K562 (cell line): ENCODE measurements around the gene HSD17B11. TPM values are rescaled to one million over a fixed set of nuclear protein-coding genes. Genes with fewer than 3 reads are reported as not detected.

Experiments used
- ATAC-seq: fragments of 200-7000 bp; cut with Tn5 transposase; 3 replicates; pipeline ENCODE4 v1.9.1; 2020; ENCODE audit warnings: moderate library complexity
- BruUV-seq: library from RNA; stranded (reverse); fragments of 400-500 nt; replicated peaks from 2 replicates; lab custom pipeline; 2021; lab: Mats Ljungman, UMichigan
- CTCF ChIA-PET: fragments of 300-600 bp; formaldehyde crosslinking; extraction: SDS; loops from one replicate; lab custom pipeline; 2021; ENCODE audit warnings: low intra/inter-chr PET ratio; lab: Yijun Ruan, JAX
- POLR2A ChIA-PET: fragments of 300-600, 350-650 bp; sonication (Branson Sonifier 250); formaldehyde crosslinking; extraction: SDS; loops from one replicate; lab custom pipeline; 2021; ENCODE audit warnings: antibody characterized with exemption, inconsistent platforms; lab: Yijun Ruan, JAX
- DNase-seq, 4 experiments: peaks; one replicate each; pipeline versions ENCODE4 v3.0.0 to v3.0.0-alpha.2; 2011 to 2018; ENCODE audit warnings: low spot score in 3 of 4, mixed read lengths in 3 of 4; ENCODE audit errors: extremely low read depth in 1 of 4
- FAIRE-seq: peaks from 2 replicates; lab custom pipeline; 2011; peaks lifted over from hg19 to GRCh38; lab: Jason Lieb, UNC
- H2AFZ ChIP-seq: 2 replicates; pipeline ENCODE4 v1.6.0; 2011; ENCODE audit warnings: low read depth, low read length, control low read depth, inconsistent platforms
- H3K27ac ChIP-seq: fragments of 200-600 bp; 3 replicates; pipeline ENCODE4 v1.8.0; 2011; ENCODE audit warnings: low read depth, mild to moderate bottlenecking, control low read depth, inconsistent platforms, low read length, moderate library complexity, mixed read lengths; ENCODE audit errors: extremely low read depth
- H3K27me3 ChIP-seq, 2 experiments: fragments of 300-600 bp in 1 of 2; 2 replicates in 1 of 2; 3 replicates in 1 of 2; pipeline versions ENCODE4 v1.6.0 to v1.8.0; 2011; ENCODE audit warnings: inconsistent platforms in 2 of 2, low read length in 2 of 2, mild to moderate bottlenecking in 1 of 2, mixed read lengths in 1 of 2, moderate library complexity in 1 of 2; ENCODE audit not compliant: control insufficient read depth in 2 of 2, insufficient read depth in 2 of 2
- H3K36me3 ChIP-seq: fragments of 300-600 bp; 3 replicates; pipeline ENCODE4 v1.8.0; 2011; ENCODE audit warnings: mild to moderate bottlenecking, low read length, inconsistent platforms; ENCODE audit not compliant: control insufficient read depth, insufficient read depth
- H3K4me1 ChIP-seq, 2 experiments: fragments of 200-600 bp in 1 of 2; replicated peaks in 1 of 2; 2 replicates in 1 of 2; 3 replicates in 1 of 2; pipeline versions ENCODE4 v1.5.1 to v1.8.0; 2011; ENCODE audit warnings: inconsistent platforms in 2 of 2, low read length in 2 of 2, mild to moderate bottlenecking in 1 of 2, mixed read lengths in 1 of 2, moderate library complexity in 1 of 2; ENCODE audit not compliant: control insufficient read depth in 2 of 2, insufficient read depth in 2 of 2
- H3K4me2 ChIP-seq: 2 replicates; pipeline ENCODE4 v1.6.1; 2011; ENCODE audit warnings: low read length, control low read depth, inconsistent platforms, mixed read lengths; ENCODE audit not compliant: insufficient read depth
- H3K4me3 ChIP-seq: fragments of 200-600 bp; sonication (generic), shearing (Covaris generic); 2 replicates; pipeline ENCODE4 v1.5.1; 2016; ENCODE audit warnings: control low read depth, inconsistent platforms
- H3K79me2 ChIP-seq: fragments of 200-600 bp; 3 replicates; pipeline ENCODE4 v1.8.0; 2011; ENCODE audit warnings: low read length, inconsistent platforms; ENCODE audit not compliant: control insufficient read depth, insufficient read depth
- H3K9ac ChIP-seq, 2 experiments: 2 replicates each; pipeline versions ENCODE4 v1.6.0 to v1.6.1; 2011; ENCODE audit warnings: low read depth in 2 of 2, low read length in 2 of 2, control low read depth in 1 of 2, inconsistent platforms in 1 of 2, mild to moderate bottlenecking in 1 of 2, mixed read lengths in 1 of 2; ENCODE audit not compliant: insufficient read depth in 1 of 2
- H3K9me1 ChIP-seq: one replicate; pipeline ENCODE4 v1.6.0; 2011; ENCODE audit warnings: inconsistent platforms, mild to moderate bottlenecking, low read length, moderate library complexity; ENCODE audit not compliant: control insufficient read depth, insufficient read depth
- H3K9me3 ChIP-seq: replicated peaks from 2 replicates; pipeline ENCODE4 v1.5.1; 2011; ENCODE audit warnings: low read depth, low read length, inconsistent platforms; ENCODE audit not compliant: control insufficient read depth, insufficient read depth
- H4K20me1 ChIP-seq: replicated peaks from 2 replicates; pipeline ENCODE4 v1.6.1; 2011; ENCODE audit warnings: low read length, inconsistent platforms, mixed read lengths; ENCODE audit not compliant: control insufficient read depth, insufficient read depth
- ARID1B ChIP-seq: fragments of 450-650 bp; IDR thresholded peaks from 2 replicates; pipeline ENCODE4 v1.6.1; 2016; ENCODE audit warnings: antibody characterized with exemption, mild to moderate bottlenecking, inconsistent platforms
- ARID2 ChIP-seq: fragments of 450-650 bp; IDR thresholded peaks from 2 replicates; pipeline ENCODE4 v1.6.1; 2017; ENCODE audit warnings: antibody characterized with exemption, mild to moderate bottlenecking
- BDP1 ChIP-seq: IDR thresholded peaks from 3 replicates; pipeline ENCODE4 v1.6.1; 2011; ENCODE audit not compliant: insufficient read length, insufficient read depth
- CREBBP ChIP-seq: IDR thresholded peaks from one replicate; pipeline ENCODE4 v1.6.1; 2012; ENCODE audit warnings: low read depth, mild to moderate bottlenecking, control low read depth, inconsistent platforms, low read length
- CSDE1 ChIP-seq, 2 experiments: fragments of 450-650 bp; IDR thresholded peaks; 2 replicates each; pipeline ENCODE4 v1.6.1; 2016; ENCODE audit warnings: mild to moderate bottlenecking in 1 of 2
- EZH2 ChIP-seq: IDR thresholded peaks from 2 replicates; pipeline ENCODE4 v1.6.1; 2012; ENCODE audit warnings: low read depth, mild to moderate bottlenecking, inconsistent platforms, low read length, borderline replicate concordance
- HSF4 ChIP-seq: fragments of 250-450 bp; sonication (Bioruptor Pico); IDR thresholded peaks from 2 replicates; pipeline ENCODE4 v2.1.2; 2022; ENCODE audit warnings: mild to moderate bottlenecking, moderate library complexity, borderline replicate concordance
- SIX5 ChIP-seq, 2 experiments: IDR thresholded peaks; 2 replicates each; pipeline ENCODE4 v1.6.1; 2011; ENCODE audit warnings: low read length in 2 of 2, borderline replicate concordance in 1 of 2, low read depth in 1 of 2, mild to moderate bottlenecking in 1 of 2, moderate library complexity in 1 of 2; ENCODE audit not compliant: insufficient read depth in 1 of 2
- SUPT5H ChIP-seq: fragments of 450-650 bp; IDR thresholded peaks from 2 replicates; pipeline ENCODE4 v1.6.1; 2016
- ZBTB8A ChIP-seq: fragments of 450-650 bp; IDR thresholded peaks from 2 replicates; pipeline ENCODE4 v1.6.1; 2018; ENCODE audit warnings: mild to moderate bottlenecking, moderate library complexity; ENCODE audit not compliant: partially characterized antibody
- ZNF232 ChIP-seq: sonication (generic); formaldehyde crosslinking; IDR thresholded peaks from 2 replicates; pipeline ENCODE4 v1.8.0; 2022; ENCODE audit warnings: mild to moderate bottlenecking, missing genetic modification reagents
- WGBS: fragments of 100-300 bp; shearing (Covaris generic); methylation state at CpG from one replicate; pipeline ENCODE4 v1.1.6; 2016; ENCODE audit warnings: low coverage, mixed read lengths; ENCODE audit not compliant: insufficient coverage; ENCODE audit errors: missing lambda C conversion rate; 5-methylcytosine and 5-hydroxymethylcytosine counted together
- in situ Hi-C: fragments of 300-500 bp; cut with MboI; formaldehyde crosslinking; loops from 4 replicates; pipeline ENCODE4 v1.15.0; 2018; ENCODE audit warnings: inconsistent platforms, mixed read lengths
- intact Hi-C: fragments of 100-400 bp; cut with micrococcal nuclease; formaldehyde crosslinking; loops from 2 replicates; pipeline ENCODE4 v1.14.2; 2022
- polyA plus RNA-seq, 8 experiments: library from polyadenylated mRNA; depleted of rRNA in 4 of 8; stranded (reverse) in 5 of 8; unstranded in 3 of 8; fragments of >200 nt; fragmentation: Nextera tagmentation in 2 of 8; fragmentation: Illumina TruSeq in 1 of 8; extraction: Ambion mirVana in 2 of 8; extraction: Trizol in 1 of 8; gene quantifications; 2 replicates each; pipeline versions ENCODE4 v1.2.1 to v1.2.3, GENCODE V29; 2011 to 2014; ENCODE audit warnings: inconsistent platforms in 1 of 8, missing spikeins in 1 of 8
- total RNA-seq, 7 experiments: library from RNA; depleted of rRNA in 6 of 7; stranded (reverse); fragments of >200 nt in 6 of 7; fragmentation: Illumina TruSeq in 2 of 7; extraction: Trizol in 2 of 7; gene quantifications; 2 replicates each; pipeline versions ENCODE4 v1.2.1 to v1.2.3, GENCODE V29; 2011 to 2021; ENCODE audit warnings: low replicate concordance in 1 of 7
- TF ChIP-seq, protein P1 (sequence below): sonication (generic); formaldehyde crosslinking; IDR thresholded peaks from 2 replicates; pipeline ENCODE4 v1.8.1; 2023; ENCODE audit warnings: mild to moderate bottlenecking, missing genetic modification reagents
- TF ChIP-seq, protein P2 (sequence below): fragments of 250-450 bp; sonication (Bioruptor Pico); IDR thresholded peaks from 2 replicates; pipeline ENCODE4 v1.4.0; 2020; ENCODE audit warnings: borderline replicate concordance
- TF ChIP-seq, protein P3 (sequence below): fragments of 450-650 bp; IDR thresholded peaks from 2 replicates; pipeline ENCODE4 v1.6.1; 2017; ENCODE audit warnings: antibody characterized with exemption

Gene HSD17B11
- total and polyA plus RNA-seq, 9 of the 15 experiments (the other 6 are each of a cell fraction or from before 2014, with no cell fraction given), result 26.0 to 108 (median 81.0) TPM

DNA sequence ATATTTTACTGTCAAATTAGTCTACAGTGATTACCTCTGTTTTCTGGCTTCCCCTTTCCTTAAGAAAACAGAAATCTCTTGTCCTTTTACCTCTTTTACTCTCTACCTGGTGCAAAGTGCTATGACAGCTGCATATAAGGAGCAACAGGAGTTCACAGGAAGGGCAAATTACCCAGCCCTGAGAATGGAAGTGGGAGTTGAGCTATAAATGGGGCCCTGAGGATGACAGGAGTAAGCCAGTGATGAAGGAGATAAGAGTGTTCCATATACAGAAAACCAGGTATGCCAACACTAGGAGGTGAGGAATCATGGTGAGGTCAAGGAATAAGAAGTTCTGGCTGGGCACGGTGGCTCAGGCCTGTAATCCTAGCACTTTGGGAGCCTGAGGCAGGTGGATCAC lies 63.9 kb downstream of the HSD17B11 start (continued):
- no peak for TF ChIP-seq SUPT5H
- TF ChIP-seq, protein P1, sequence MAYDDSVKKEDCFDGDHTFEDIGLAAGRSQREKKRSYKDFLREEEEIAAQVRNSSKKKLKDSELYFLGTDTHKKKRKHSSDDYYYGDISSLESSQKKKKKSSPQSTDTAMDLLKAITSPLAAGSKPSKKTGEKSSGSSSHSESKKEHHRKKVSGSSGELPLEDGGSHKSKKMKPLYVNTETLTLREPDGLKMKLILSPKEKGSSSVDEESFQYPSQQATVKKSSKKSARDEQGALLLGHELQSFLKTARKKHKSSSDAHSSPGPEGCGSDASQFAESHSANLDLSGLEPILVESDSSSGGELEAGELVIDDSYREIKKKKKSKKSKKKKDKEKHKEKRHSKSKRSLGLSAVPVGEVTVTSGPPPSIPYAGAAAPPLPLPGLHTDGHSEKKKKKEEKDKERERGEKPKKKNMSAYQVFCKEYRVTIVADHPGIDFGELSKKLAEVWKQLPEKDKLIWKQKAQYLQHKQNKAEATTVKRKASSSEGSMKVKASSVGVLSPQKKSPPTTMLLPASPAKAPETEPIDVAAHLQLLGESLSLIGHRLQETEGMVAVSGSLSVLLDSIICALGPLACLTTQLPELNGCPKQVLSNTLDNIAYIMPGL (CRISPR knock-in tag), result no peak
- no peak for TF ChIP-seq ZNF232 (CRISPR knock-in tag)

DNA sequence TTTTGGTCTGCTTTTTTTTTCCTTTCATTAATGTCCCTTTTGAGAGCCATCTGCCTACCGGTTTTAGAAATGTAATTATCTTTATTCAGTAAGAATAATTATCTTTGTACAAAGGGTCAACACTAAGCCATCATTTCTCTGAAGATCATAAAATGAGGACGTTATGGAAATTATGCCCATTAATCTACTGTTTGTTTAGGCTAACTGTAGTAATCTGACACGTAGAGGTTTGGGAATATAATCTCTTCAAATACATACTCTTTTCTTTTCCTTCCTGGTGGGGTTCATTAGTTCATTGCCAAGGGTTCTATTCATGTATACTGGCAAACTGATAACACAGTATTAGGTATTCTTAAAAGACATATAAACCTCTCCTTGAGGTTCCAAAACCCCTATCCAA lies 64.5 kb downstream of the HSD17B11 start:
- Histone ChIP-seq H3K27me3 (no peaks in the 10 kb centered on the region), H4K20me1 (no peaks in the 10 kb centered on the region), H3K36me3 (no peaks in the 10 kb centered on the region), H3K9me1 (no peaks in the 10 kb centered on the region), H3K4me3 (no peak overlapping the region), H2AFZ (no peak overlapping the region), H3K4me1 (no peaks in the 10 kb centered on the region), H3K4me2 (no peak overlapping the region), H3K9ac (no peak overlapping the region), H3K79me2 (no peaks in the 10 kb centered on the region), H3K9me3 (no peaks in the 10 kb centered on the region), H3K27ac (no peak overlapping the region)
- BruUV-seq, result no TSS peak
- WGBS, result 4% methylated on average over 3 of the region's 3 CpGs
- FAIRE-seq (no peak), DNase-seq (no peak), ATAC-seq (no peak)
- ChIA-PET CTCF (no interaction called here), POLR2A (no interaction called here)
- intact Hi-C loops (no loop called here), in situ Hi-C loops (no loop called here)
- TF ChIP-seq, protein P2, sequence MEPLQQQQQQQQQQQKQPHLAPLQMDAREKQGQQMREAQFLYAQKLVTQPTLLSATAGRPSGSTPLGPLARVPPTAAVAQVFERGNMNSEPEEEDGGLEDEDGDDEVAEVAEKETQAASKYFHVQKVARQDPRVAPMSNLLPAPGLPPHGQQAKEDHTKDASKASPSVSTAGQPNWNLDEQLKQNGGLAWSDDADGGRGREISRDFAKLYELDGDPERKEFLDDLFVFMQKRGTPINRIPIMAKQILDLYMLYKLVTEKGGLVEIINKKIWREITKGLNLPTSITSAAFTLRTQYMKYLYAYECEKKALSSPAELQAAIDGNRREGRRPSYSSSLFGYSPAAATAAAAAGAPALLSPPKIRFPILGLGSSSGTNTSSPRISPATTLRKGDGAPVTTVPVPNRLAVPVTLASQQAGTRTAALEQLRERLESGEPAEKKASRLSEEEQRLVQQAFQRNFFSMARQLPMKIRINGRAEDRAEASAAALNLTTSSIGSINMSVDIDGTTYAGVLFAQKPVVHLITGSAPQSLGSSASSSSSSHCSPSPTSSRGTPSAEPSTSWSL, result no peak
- TF ChIP-seq ARID1B (no peak), ZBTB8A (no peak), ARID2 (no peak), EZH2 (no peak), SIX5 (IDR thresholded peaks at IDR 0.05; ENCODE audit: borderline replicate concordance in 1 of 2, insufficient read depth in 1 of 2, low read depth in 1 of 2, low read length in 2 of 2) (no peak), CREBBP (no peak), HSF4 (CRISPR knock-in tag) (no peak), BDP1 (no peak), CSDE1 (IDR thresholded peaks at IDR 0.05) (no peak)
- TF ChIP-seq, protein P3, sequence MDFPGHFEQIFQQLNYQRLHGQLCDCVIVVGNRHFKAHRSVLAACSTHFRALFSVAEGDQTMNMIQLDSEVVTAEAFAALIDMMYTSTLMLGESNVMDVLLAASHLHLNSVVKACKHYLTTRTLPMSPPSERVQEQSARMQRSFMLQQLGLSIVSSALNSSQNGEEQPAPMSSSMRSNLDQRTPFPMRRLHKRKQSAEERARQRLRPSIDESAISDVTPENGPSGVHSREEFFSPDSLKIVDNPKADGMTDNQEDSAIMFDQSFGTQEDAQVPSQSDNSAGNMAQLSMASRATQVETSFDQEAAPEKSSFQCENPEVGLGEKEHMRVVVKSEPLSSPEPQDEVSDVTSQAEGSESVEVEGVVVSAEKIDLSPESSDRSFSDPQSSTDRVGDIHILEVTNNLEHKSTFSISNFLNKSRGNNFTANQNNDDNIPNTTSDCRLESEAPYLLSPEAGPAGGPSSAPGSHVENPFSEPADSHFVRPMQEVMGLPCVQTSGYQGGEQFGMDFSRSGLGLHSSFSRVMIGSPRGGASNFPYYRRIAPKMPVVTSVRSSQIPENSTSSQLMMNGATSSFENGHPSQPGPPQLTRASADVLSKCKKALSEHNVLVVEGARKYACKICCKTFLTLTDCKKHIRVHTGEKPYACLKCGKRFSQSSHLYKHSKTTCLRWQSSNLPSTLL, result no peak
